Measurements from ENCODE around the gene PAX3.

The PAX3 gene

DNA sequence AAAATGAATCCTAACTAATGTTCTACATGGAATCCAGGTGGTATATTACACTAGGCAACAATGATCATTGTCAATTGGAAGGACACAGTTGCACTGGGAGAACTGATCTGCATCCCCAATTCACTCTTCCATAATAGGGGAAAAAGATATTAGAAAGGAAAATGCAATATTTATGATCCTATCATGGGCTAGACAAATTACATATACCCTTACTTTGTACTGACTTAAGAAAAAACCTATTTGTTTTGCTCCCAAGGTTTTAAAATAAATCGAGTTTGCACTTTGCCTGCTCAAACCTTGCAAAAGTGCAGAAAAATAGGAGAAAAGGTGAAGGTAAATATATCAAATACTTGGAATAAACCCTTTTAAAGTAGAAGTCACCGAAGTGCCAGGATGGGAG lies 11.0 kb upstream of the PAX3 start:
- ATAC-seq, result no peak

DNA sequence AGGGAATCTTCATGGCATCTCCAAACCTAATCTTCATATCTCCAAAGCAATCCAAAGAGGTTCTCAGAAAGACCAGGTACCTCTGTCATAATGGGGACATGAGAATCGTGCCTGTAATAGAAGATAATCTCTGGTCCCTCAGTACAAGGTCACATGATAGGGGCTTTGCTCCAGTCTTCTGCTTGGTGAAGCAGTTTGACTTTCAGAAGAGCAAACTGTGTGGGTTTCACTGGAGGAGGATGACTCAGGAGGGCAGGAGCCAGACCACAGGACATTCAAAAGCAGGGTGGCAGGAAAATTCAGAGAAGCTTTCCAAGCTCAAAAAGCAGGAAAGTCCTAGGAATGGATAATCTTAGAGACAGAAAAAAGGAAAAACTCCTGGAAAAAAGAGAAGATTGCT lies 10.6 kb upstream of the PAX3 start:
- ATAC-seq, result no peak

DNA sequence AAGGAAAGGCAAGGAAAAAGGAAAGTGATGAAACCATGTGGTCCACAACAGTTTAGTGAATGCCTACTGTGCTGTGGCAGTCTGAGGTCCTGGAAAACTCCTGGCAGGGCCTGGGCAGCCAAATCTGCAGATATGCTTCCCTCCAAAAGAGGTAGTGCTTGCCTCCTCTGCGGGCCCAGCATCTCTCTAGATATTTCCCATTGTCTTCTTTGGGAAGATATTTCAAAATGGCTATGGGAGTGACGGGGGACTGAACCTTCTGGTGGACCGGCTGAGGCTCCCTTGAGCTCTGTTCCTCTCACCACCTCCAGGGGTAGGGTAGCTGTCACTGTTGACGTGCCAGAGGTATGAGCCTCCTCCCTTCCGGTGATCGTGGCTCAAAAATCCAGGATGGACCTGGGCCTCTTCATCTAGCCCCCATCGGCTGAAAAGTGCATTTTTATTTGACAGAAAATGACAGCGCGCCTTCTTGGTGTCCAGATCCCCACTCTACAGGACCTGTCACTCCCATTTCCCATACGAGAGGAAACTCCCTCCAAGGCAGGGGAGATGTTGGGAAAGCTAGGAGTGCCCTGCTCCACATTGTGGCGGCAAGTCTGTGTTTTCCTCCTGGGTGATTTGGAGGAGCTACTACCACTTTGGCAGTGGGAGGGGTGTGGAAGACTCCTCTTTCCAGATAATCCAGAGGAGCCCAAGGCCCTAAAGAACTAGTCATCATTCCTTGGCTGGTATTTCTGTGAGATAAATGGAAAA lies 9.4 kb upstream of the PAX3 start:
- no peak for ATAC-seq

DNA sequence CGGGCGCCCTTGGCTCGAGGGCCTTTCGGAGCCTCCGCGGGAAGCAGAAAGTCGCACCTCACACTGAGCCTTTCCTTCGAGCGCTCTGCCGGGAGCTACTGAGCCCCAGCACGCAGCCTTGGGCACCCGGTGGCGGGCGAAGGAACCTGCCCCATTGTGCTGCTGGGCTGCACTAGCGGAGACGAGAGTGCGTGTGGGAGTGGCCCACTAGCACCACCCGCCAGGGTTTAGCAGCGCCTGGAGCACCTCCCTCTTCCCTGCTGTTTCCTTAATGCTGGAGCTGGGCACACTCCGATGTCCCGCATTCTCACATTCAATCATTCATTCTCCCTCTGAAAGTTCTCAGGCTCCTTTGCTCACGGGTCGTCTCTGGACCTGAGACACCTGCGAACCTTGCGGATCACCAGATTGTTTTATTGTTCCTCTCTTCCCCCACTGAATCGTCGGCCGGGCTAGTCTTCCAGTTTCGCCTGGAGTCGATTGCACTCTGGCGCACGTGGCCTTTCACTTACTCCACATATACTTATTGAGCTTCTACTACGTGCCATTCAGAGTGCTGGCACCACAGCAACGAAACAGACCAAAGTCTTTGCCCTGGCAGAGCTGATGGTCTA lies 8.5 kb upstream of the PAX3 start:
- ATAC-seq, result no peak

DNA sequence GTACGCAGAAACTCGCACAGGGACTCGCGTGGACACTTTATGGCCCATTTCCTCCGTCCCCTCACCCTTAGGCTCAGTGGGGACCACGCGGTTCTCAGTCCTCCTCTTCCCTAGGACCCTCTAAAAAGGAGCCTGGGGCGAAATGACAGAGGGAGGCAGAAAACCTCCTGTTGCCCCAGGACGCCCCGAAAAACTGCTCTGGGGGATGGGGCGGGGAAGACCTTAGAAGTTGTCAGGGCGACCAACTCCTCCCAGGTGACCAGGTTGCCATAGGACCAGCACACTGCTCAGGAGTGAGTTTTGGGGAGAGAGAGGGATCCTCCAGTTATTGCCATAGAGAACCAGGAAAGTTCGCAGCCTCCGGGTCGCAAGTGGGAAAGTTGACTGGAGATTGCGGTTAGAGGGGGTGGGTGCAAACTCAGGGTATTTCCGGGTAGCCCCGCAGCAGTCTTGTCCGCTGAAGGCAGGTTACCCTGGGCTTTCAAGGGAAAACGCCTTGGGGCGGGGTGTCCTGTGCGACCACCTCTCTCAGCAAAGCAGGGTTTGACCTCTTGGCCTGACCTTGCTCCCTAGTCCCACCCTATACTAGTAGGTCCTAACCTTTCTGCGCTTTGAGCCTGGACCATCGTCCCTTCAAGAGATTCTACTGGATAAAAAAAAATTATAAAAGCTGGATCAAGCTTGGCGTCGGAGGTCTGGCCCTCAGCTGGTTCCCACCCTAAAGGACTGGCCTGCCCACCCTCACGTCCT lies 7.8 kb upstream of the PAX3 start:
- ATAC-seq, result no peak

DNA sequence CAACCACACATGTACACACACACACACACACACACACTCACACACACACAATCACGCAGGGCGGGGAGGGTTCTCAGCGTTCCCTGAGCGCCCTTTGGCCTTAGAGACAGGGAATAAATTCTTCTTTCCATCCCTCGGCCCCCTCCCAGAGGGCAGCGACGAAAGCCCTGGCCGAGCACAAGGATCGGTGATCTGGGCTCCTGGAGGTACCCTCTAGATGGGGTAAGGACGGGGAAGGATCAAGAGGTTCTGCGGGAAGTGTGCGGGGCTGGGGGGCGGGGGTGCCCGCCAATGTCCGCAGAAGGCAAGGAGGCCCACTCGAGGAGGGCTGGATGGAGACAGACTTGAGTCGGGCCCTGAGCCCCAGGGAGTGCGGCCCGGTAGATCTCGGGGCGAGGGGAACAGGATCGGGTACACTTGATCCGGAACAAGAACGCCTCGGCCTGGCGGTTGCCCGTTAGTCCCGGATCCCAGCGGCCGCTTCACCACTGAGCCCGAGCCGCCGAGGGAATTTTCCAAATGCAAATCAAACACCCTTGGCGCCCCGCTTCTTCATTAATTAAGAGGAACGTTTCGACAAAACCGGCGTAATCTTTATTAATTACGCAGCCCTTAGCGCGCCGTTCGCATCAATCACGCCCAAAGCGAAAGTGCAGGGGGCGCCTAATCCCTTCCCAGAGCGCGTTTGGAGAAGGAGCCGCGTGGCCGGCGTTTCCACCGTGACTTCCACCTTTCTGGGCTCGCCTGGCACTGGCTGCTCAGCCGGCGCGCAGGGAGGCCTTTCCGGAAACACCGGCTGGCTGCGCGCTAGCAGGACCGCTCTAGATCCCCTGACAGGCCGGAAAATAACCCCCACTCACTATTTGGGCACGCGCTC lies 7.0 kb upstream of the PAX3 start:
- peak in 1 of 2 donors; percentile 4 for ATAC-seq

DNA sequence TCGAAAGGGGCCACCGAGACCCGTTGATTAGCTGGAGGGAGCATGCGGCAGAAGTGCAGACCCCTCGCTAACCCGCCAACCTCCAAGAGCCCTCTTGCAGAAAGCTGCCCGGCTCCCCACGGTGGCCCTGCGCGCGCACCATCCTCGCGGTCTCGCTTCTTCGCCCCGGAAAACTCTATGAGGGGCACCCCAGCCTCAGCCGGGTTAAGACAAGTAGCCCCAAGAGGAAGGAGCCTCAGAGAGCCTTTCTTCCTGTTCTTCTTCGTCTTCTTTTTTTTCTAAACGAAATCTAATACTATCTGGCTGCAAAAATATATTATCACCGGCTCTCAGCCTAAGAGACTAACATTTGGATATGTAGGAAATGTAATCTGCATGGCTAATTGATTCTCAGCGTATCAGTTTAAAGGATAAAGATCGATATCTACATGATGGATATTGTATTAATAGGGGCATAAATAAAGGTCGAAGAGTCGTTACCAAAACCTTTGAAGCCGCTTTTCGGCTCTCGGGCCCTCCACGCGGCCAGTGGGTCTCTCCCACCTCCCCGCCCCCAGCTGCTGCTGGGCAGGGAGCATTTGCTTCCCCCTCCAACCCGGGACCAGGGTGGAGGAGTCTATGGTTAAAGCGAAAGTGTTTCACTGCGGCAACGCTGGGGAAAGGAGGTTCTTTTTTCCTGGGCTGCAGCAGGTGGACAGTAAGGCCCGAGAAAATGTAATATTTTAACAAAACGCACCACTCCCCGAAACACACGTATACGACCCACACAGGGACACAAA lies 6.1 kb upstream of the PAX3 start:
- ATAC-seq, result peak in 1 of 2 donors; percentile 33

DNA sequence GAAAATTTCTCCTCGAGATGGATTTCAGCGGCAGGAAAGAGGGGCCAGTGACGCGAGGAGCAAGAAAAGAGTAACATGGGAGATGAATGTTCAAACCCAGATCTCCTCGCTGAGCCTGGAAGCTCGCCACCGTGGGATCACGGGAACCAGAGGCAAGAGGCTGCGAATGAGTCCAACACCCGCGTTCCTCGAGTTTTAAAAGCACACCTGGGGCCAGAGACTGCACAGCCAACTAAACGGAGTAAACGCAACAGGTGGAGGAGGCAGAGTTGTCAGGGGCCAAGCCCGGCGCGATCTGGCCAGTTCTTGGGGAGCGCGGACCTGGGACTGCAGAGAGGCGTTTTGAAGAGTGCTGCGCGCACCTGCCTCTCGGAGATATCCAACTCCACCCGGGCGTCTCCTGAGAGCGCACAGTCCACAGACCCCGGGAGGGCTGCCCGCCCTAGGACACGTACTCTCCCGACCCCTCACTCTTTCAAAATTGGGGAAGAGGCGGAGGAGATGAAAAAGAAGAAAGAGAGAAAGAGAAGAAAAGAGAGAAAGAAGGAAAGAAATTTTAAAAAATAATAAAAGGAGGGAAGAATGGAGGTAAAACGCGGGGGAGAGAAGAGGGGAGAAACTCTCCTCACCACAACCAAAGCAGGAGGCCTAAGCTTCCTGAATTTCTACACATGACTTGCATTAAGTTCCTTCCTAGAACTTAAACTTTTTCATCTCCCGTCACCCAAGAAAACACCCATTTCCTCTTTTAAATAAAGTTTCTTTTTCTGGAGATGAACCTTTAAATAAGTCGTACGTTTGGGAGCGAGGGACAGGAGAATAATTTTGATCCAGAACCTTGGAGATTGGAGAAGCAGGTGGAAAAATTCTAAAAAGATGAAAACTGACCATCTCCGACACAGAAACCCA lies 5.3 kb upstream of the PAX3 start:
- no peak for ATAC-seq

DNA sequence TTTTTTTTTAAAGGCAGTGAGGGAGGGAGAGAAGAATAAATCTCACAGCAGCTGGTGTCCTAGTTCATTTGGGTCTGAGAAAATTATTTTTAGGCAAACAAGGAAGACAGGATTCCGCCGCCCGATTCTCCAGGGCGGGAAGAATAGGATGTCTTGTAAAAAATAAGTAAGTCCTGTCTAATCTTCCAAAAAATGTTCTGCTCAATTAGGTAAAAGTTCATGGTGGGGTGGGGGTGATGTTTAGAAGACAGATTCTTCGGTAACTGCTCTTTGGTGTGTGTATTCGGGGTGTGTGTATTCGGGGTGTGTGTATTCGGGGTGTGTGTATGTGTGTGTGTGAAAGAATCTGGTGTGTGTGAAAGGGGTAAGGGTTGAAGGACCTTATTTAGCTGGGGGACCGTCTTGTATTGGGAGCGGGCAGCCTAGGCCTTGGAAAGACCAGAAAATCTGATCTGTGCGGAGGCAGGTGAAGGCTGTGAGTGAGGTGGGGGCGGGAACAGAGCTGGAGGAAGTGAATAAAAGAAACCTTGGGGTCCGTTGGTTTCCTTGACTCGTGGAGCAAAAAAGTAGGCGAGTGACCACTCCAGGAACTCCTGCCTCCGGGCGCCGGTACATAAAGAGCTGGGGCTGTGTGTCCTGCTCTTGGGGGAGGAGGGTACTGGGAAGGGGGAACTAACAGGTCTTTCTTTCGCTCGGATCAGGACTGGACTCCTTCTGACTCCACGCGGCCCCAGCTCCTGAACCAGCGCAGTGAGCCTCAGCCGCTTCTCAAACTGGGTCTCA lies 4.4 kb upstream of the PAX3 start:
- no peak for ATAC-seq

DNA sequence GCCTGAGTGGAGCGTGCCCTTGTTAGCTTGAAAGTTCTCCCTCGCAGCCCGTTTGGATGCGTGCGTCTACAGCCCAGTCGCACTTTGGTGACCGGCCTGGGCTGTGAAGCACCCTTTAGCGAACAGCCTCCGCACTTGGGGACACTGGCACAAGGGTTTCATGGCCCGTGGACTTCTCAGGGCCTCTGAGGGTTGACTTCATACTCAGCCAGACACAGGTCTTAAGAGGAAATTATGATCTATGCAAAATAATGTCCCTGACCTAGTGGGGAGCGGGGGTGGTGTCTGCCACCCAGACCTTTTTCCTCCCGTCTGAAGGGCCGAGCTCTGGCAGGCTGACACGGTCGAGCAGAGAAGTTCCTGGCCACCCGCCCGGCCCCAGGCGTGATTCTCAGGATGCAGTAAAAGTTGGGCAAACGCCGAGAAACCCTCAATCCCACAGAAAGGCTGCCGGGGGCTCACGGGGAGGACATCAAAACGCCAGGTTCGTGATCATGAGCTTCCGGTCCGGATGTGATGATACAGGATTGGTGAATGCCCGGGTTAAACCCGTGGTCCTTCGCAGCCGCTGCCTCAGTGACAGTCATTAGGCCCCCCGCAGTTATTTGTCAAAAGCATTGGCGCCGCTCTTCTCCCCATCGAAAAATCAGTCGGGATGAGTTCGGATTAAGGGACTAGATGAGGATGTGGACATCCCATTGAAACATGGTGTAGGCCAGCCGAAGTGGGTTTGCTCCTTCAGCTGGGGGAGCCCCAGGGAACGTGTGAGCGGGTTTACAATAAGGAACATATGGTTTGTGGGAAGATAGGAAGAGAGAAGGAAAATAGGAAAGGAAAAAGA lies 3.6 kb upstream of the PAX3 start:
- ATAC-seq, result no peak

DNA sequence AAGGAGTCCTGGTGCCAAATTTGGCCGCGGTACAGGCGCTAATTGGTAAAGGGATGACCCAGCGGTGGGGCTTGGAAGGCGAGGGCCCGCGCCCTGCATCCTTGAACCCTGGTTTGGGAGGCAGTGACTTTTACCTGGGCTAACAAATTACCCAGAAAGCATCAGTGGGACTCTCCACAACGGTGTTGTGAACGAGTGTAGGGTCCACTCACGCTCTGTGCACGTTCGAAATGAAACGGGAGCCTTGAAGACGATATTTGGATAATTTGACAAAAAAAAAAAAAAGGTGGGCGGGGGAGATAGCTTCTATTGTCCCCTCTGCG lies 3.0 kb upstream of the PAX3 start:
- ATAC-seq, result no peak

DNA sequence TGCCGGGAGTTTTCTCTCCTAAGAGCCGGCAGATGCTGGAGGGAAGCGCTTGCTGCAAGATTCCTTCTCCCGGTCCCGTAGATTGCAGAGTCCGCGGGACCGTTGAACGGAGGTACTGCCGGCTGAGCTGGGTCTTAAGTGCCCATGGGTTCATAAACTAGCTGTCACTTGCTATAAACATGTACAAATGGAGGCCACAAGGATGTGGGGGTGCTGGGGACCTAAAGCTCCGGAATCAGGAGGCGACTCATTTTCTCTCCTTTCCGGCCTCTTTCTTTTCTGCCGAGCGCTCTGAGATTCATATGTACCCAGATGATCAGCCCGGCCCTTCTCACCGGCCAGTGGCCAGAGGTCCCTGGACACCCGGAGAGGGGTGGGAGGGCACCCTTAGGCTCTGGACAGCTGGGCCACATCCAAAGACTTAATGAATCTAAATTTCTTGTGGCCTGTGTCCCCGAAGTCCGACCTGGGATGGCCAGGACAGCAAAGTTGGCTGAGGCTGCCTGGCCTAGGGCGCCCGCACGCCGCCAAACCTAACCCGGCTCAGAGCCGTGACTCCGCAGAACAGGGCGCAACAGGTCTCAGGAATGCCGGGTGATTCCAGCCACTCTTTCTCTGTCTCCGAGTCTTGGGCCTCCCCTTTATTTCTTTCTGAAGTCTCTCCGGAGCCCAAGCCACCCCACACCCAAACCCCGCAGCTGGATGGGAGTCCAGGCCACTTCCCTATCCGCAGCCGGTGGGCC lies 2.4 kb upstream of the PAX3 start:
- no peak for ATAC-seq

DNA sequence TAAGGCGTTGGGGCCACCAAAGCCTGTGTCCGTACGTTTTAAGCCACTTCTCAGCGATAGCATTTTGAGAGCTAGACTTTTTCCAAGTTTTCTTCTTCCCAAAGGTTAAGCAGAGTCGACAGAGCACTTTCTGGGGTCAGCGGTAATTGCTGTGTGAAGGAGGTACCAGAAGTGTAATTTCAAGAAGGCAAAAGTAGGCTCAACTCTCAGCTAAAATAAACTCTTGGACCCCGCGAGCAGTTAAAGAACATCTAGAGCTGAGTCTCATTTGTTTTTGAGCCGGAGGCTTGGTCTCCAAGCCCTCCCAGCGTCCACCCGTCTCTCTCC lies 1.9 kb upstream of the PAX3 start:
- ATAC-seq, result no peak

DNA sequence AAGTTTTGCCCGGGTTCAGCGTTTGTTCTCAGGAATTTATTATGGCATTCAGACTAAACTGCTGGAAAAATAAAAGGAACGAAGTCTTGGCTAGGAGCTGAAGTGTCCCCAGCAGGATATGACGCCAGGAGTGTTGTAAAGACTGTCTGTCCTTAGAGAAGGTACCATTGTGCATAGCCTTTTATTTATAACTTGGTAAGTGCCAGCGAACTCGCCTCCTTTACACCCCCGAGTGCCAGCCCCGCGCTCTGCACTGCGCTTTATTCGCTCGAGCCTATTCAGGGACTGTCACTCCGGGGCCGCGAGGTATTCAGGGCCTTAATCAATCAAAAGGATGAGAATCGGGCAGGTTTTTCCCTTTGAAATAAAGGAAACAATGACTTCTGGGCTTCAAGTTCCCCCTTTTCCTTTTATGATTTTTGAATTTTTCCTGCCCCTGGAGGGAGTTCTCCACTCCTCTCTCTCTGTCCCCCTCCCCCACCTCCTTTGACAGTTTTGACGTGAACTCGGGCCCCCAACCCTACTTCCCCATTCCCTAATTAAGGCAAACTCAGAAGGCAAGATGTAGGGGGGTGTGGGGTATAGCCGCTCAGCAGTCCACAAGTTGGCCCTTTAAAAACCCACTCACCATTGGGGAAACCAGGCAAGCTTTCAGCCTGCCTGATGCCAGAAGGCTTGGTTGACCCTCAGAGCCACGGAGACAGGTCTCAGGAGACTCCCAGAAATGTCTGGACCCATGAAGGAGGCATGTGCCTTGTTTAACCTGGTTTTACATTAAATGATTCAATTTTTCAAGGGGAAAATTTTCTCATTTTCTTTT lies 1.3 kb upstream of the PAX3 start:
- ATAC-seq, result no peak

DNA sequence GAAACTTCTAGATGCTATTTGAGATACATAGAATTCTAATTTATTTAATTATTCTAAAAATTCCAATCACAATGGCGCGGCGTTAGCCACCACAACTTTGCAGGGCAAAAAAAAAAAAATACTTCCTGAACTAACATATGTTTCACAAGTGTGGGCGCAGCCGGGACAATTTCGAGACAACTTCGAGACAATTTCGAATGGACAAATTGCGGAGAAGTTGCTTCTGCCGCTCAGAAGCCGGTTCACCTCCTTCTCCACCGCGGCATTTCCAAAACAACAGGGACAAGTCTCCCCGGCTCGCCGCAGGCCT lies 842 bp downstream of the PAX3 start:
- ATAC-seq, result no peak

DNA sequence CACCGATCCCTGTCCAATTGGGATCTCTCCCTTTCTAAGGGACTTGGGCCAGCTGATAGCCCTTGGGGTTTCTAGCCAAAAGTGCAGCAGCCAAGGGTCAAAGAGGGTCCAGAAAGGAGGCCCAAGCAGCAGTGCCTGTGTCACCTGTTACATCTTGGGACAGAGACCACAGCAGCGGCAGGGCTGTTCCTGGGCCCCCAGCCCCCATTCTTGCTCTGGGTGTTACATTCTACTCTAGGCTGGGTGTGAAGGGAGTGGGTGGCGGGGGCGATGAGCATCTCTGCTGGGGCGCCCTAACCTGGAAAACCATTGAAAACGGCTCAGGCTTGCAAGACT lies 1.2 kb downstream of the PAX3 start:
- ATAC-seq, result no peak

DNA sequence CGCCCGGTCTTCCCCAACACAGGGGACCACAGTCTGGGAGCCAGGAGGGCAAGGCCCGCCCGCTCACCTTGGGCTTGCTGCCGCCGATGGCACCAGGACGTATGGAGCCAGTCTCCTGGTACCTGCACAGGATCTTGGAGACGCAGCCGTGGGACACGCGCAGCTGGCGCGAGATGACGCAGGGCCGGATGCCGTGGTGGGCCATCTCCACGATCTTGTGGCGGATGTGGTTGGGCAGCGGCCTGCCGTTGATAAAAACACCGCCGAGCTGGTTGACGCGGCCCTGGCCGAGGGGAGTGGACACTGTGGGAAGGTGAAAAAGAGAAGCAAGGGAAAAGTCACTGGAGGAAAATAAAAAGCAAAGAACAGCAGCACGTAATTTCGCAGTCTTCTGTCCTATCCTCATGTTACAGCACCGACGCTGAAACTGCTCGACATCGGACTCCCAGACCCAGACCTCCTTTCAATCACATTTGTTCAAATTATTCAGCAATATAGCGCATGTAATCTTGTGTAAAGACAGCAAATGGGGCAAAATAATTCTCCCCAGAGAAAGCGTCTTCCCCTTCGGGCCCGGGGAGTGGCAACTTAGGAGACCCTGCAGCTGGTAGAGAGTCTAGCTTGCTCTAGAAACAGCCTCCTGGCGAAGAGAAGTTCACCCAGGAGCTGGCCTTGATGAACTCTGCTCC lies 1.7 kb downstream of the PAX3 start:
- no peak for ATAC-seq

DNA sequence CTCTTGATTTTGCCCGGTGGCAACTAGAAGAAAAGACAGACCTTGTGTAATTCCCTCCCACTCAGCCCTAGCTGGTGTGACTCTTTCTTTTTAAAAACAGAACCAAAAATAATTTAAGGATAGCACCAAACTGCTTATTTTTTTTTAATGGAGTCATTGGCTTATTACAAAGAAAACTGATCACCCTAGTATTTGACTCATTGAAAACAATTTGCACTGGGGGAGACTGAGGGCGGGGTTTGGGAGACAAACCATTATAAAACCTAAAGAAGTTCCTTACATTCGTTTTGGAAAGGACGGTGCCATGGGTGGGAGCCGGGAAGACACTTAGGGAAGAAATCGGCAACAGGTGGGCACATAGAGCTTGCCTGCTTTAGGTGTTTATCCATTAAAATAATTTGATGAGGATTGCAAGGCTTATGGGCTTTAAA lies 2.5 kb downstream of the PAX3 start:
- ATAC-seq, result no peak

Data from activated CD4-positive, CD25-positive, alpha-beta regulatory T cell treated with anti-CD3 and anti-CD28 coated beads, Interleukin-2, amount 50 U/mL, for 24 hours (primary cell).